Measurements from ENCODE around the gene PAPPA. TPM values are rescaled to one million over a fixed set of nuclear protein-coding genes. Genes with fewer than 3 reads are reported as not detected.

PAPPA gene
- total RNA-seq, 4 donors from 2014 or later: 9.6 to 35.3 (median 14.9) TPM

DNA sequence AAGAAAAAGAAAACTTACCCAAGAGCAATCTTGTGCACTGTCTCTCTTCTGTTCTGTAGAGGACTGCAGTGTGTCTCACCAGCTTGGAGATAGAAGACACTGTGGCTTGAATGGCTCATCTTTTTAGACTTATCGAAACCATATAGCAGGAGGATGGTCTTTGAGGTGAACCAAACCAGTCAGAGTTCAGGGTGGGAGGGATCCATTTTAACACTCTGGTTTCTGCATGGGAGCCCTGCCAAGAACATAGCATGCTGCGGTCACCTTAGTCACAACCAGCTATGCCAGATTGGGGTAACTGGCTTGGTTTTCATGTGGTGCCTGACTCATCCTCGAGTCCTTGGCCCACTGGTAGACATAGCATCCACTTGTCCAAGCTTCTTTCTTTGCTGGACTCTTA is 135.1 kb downstream of the PAPPA start:
- TF ChIP-seq, protein P1, sequence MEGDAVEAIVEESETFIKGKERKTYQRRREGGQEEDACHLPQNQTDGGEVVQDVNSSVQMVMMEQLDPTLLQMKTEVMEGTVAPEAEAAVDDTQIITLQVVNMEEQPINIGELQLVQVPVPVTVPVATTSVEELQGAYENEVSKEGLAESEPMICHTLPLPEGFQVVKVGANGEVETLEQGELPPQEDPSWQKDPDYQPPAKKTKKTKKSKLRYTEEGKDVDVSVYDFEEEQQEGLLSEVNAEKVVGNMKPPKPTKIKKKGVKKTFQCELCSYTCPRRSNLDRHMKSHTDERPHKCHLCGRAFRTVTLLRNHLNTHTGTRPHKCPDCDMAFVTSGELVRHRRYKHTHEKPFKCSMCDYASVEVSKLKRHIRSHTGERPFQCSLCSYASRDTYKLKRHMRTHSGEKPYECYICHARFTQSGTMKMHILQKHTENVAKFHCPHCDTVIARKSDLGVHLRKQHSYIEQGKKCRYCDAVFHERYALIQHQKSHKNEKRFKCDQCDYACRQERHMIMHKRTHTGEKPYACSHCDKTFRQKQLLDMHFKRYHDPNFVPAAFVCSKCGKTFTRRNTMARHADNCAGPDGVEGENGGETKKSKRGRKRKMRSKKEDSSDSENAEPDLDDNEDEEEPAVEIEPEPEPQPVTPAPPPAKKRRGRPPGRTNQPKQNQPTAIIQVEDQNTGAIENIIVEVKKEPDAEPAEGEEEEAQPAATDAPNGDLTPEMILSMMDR (IDR thresholded peaks at IDR 0.05): no peak
- ATAC-seq (ENCODE audit: low FRiP score): no peak
- DNase-seq (ENCODE audit: low spot score): no peak

DNA sequence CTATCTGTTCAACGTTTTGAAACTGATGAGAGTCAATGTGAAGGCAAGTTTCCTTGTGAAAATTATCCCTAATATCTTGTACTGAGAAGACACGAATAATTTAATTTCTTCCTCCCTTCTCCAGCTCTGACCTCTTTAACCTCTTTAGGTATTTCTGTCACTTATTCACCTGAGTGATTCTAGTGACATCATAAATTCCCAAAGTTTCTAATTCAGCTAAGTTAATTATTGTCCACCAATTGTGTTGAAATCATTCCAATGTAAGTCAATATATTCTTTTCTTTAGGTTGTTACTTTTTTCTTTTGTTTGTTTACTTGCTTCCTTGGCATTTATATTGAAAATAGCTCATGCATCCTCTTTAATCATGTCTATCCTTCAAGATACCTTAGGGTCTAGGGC is 143.8 kb downstream of the PAPPA start:
- ATAC-seq (ENCODE audit: low FRiP score) (no peak), DNase-seq (ENCODE audit: low spot score) (no peak)
- TF ChIP-seq, protein P1 (IDR thresholded peaks at IDR 0.05): no peak

DNA sequence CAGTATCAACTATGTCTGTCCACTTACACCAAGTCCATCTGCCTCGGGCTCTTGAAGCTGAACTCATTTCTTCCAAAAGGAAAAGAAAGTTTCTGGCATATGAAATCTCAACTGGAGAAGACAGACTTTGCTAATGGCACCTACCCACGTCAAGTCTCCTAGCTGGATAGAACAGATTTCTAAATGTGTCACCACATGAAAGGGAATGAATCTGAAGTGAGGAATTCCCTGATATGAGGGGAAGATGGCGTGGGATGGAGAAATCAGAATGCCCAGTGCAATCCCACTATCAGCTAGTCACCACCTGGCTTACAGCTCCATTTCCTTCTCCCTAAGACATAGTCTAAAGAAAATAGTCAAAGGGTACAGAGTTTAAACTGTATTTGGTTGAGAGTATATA is 144.7 kb downstream of the PAPPA start:
- TF ChIP-seq, protein P1 (IDR thresholded peaks at IDR 0.05): no peak
- ATAC-seq (ENCODE audit: low FRiP score): no peak
- no peak for DNase-seq (ENCODE audit: low spot score)

DNA sequence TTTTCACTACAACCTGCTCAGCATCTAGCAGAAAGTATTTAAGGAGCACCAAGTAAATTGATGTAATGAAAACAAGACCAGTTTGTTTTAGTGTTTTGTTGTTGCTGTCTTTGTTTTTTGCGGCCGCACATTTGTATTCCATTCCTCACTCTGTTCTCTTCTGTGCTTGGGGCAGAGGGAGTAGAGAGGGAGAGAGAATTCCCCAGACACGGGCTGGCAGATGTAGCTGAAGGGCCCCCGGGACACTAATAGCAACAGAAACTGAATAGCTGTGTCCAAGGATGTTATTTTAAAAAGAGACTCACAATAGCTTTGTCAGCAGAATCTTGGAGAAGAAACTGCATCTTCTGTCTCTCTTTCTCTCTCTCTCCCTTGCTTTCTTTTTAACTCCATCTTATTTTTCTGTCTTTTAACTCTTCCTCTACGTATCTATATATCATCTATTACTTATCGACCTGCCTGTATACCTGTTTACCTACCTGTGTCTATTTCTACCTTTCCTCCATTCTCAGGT is 145.3 kb downstream of the PAPPA start:
- TF ChIP-seq, protein P1 (IDR thresholded peaks at IDR 0.05): no peak

DNA sequence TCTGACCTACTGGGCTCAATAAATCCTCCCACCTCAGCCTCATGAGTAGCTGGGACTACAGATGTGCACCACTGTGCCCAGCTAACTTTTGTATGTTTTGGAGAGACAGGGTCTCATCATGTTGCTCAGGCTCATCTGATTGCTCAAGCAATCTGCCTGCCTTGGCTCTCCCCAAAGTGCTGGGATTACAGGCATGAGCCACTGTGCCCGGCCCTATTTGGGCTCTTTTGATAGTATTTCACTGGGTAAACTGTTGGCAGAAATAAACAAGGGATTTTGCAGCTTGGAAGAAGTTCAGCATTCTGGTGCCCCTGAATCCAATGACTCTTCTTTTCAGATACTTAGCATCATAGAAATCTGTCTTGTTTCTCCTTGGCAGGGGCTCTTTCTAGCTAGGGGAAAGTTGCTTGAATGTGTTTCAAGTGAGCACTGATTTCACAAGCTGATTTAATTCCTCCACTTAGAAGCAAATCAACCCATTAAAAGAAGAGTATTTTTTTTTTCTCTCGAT is 146.8 kb downstream of the PAPPA start:
- TF ChIP-seq, protein P1 (IDR thresholded peaks at IDR 0.05): no peak
- no peak for ATAC-seq (ENCODE audit: low FRiP score)
- DNase-seq (ENCODE audit: low spot score): no peak

More for the DNA sequence above, 145.3 kb downstream of the PAPPA start:
- DNase-seq (ENCODE audit: low spot score) (no peak), ATAC-seq (ENCODE audit: low FRiP score) (no peak)

DNA sequence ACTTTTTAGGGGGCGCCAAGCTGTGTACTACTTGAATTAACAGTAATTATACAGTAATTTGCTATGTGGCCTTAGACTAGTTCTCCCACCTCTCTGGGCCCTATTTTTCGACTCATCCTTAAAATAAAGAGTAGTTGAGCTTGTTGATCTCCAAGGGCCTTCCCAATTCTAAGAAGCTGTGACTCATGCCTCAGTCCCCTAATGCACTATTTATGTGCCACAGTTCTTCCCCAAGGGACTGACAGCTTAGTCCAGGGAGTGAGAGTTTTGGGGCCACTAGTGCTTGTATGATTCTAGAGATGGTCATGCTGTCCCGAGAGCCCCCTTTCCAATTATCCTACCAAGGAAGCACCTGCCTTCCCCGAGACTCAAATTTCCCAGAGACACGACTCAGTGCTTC is 149.7 kb downstream of the PAPPA start:
- no peak for ATAC-seq (ENCODE audit: low FRiP score)
- no peak for DNase-seq (ENCODE audit: low spot score)
- TF ChIP-seq, protein P1 (IDR thresholded peaks at IDR 0.05): no peak

DNA sequence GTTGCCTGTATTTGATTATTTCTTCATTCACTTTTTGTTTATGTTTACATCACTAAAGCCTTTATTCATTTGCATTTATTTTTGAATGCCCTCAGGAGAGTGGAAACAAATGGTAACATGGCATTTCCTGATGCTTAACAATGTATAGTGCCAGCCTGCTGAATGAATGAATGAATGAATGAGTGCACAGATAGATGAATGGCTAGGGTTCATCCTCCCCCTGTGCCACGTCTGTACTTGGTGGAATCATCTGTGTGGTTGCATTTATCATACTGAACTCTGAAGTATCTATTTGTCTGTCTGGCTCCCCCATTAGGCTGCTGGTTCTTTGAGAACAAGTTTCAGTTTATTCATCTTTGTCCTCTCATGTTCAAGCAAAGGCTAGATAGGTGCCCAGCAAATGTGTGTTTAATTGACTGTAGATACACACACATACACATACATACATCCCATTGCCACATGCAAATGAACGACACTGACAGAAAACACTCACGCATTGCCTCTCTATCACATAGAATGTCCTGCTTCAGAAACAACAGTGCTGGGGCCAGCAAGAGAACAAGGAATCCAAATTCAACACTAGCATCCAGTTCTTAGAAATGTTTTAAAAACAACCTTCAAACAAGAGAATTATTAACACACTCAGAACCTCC is 150.4 kb downstream of the PAPPA start:
- TF ChIP-seq, protein P1 (IDR thresholded peaks at IDR 0.05): no peak
- ATAC-seq (ENCODE audit: low FRiP score) (no peak), DNase-seq (ENCODE audit: low spot score) (no peak)

Measured in omental fat pad (tissue), 4 donors.